B cell (primary cell): Measurements from ENCODE around the gene NCKAP1. TPM values are rescaled to one million over a fixed set of nuclear protein-coding genes. Genes with fewer than 3 reads are reported as not detected.

Experiments
- ATAC-seq: fragments of 200-7000 bp; cut with Tn5 transposase; one replicate; pipeline ENCODE4 v1.10.0; 2021; ENCODE audit warnings: low read depth, mild to moderate bottlenecking, moderate number of reproducible peaks, moderate library complexity
- CTCF ChIA-PET: fragments of 350-600 bp; sonication (Branson Sonifier 250); formaldehyde crosslinking; loops from one replicate; lab custom pipeline; 2021; ENCODE audit warnings: antibody characterized with exemption, inconsistent platforms; lab: Charles Lee
- POLR2A ChIA-PET: fragments of 350-600 bp; sonication (Branson Sonifier 250); formaldehyde crosslinking; loops from one replicate; lab custom pipeline; 2021; ENCODE audit warnings: antibody characterized with exemption; lab: Charles Lee
- DNase-seq: peaks from one replicate; pipeline ENCODE4 v3.0.0; 2013
- H2AFZ ChIP-seq: 2 replicates; pipeline ENCODE4 v1.6.1; 2012; ENCODE audit warnings: mild to moderate bottlenecking, low read depth, low read length; ENCODE audit not compliant: insufficient read depth, poor library complexity, severe bottlenecking
- H3K27ac ChIP-seq, 2 donors: 1 replicate in 1 of 2; 2 replicates in 1 of 2; pipeline ENCODE4 v1.5.1; 2012 to 2013; ENCODE audit warnings: low read length in 2 of 2, mild to moderate bottlenecking in 2 of 2, moderate library complexity in 1 of 2
- H3K27me3 ChIP-seq, 4 experiments: fragments of 200-600 bp in 1 of 4; sonication (generic) in 1 of 4; replicated peaks in 1 of 4; 1 replicate in 2 of 4; 2 replicates in 2 of 4; pipeline versions ENCODE4 v1.6.1 to v1.7.0; 2013 to 2016; ENCODE audit warnings: low read length in 3 of 4, mild to moderate bottlenecking in 2 of 4, mixed read lengths in 1 of 4, moderate library complexity in 1 of 4; ENCODE audit not compliant: insufficient read depth in 4 of 4, control insufficient read depth in 3 of 4; ENCODE audit errors: control extremely low read depth in 1 of 4
- H3K36me3 ChIP-seq, 2 experiments: replicated peaks in 1 of 2; 1 replicate in 1 of 2; 2 replicates in 1 of 2; pipeline versions ENCODE4 v1.6.1 to v1.7.1; 2013; ENCODE audit warnings: low read length in 1 of 2; ENCODE audit not compliant: insufficient read depth in 2 of 2, control insufficient read depth in 1 of 2; ENCODE audit errors: control extremely low read depth in 1 of 2, extremely low read depth in 1 of 2
- H3K4me1 ChIP-seq, 2 donors: fragments of 200-600 bp in 1 of 2; sonication (generic) in 1 of 2; 1 replicate in 1 of 2; 2 replicates in 1 of 2; pipeline versions ENCODE4 v1.5.1 to v1.6.1; 2013 to 2017; ENCODE audit warnings: low read length in 2 of 2; ENCODE audit not compliant: control insufficient read depth in 2 of 2, insufficient read depth in 2 of 2
- H3K4me2 ChIP-seq: replicated peaks from 2 replicates; pipeline ENCODE3; 2012; ENCODE audit warnings: mild to moderate bottlenecking, low read depth, low read length; ENCODE audit not compliant: poor library complexity, severe bottlenecking
- H3K4me3 ChIP-seq, 5 experiments: fragments of 200-600 bp in 1 of 5; sonication (generic) in 1 of 5; 1 replicate in 3 of 5; 2 replicates in 2 of 5; pipeline versions ENCODE4 v1.5.1 to v1.7.0; 2011 to 2016; ENCODE audit warnings: low read length in 4 of 5, mild to moderate bottlenecking in 4 of 5, low read depth in 2 of 5, control low read depth in 1 of 5, moderate library complexity in 1 of 5; ENCODE audit not compliant: insufficient read depth in 1 of 5; ENCODE audit errors: control extremely low read depth in 1 of 5, extremely low read depth in 1 of 5
- H3K79me2 ChIP-seq: fragments of 200-600 bp; sonication (generic); one replicate; pipeline ENCODE4 v1.6.0; 2016; ENCODE audit warnings: low read length; ENCODE audit not compliant: control insufficient read depth, insufficient read depth
- H3K9ac ChIP-seq: fragments of 200-600 bp; sonication (generic); 2 replicates; pipeline ENCODE4 v1.6.1; 2017; ENCODE audit warnings: mild to moderate bottlenecking, low read length, moderate library complexity
- H3K9me3 ChIP-seq, 3 donors: one replicate each; pipeline versions ENCODE4 v1.6.1 to v1.7.1; 2013; ENCODE audit warnings: low read length in 2 of 3; ENCODE audit not compliant: control insufficient read depth in 2 of 3, insufficient read depth in 1 of 3; ENCODE audit errors: control extremely low read depth in 1 of 3
- H4K20me1 ChIP-seq: 2 replicates; pipeline ENCODE4 v1.6.0; 2012; ENCODE audit warnings: mild to moderate bottlenecking, low read length; ENCODE audit not compliant: insufficient read depth, control insufficient read depth, poor library complexity, severe bottlenecking
- H3K27ac Mint-ChIP-seq: one replicate; pipeline ENCODE4 v1.8.0; 2021; ENCODE audit warnings: mixed read lengths
- H3K27me3 Mint-ChIP-seq: one replicate; pipeline ENCODE4 v1.8.0; 2021; ENCODE audit warnings: mixed read lengths
- H3K4me1 Mint-ChIP-seq: one replicate; pipeline ENCODE4 v1.8.0; 2021; ENCODE audit warnings: mixed read lengths
- H3K4me3 Mint-ChIP-seq: one replicate; pipeline ENCODE4 v1.8.0; 2021; ENCODE audit warnings: mixed read lengths
- H3K9me3 Mint-ChIP-seq: one replicate; pipeline ENCODE4 v1.8.0; 2022; ENCODE audit warnings: mixed read lengths; ENCODE audit not compliant: insufficient read depth
- EZH2 ChIP-seq: IDR thresholded peaks from 2 replicates; pipeline ENCODE4 v1.6.1; 2012; ENCODE audit warnings: borderline replicate concordance, low read depth, mild to moderate bottlenecking, moderate library complexity, low read length; ENCODE audit not compliant: insufficient read depth, poor library complexity, severe bottlenecking
- WGBS: methylation state at CpG from one replicate; pipeline ENCODE4 v1.1.5; 2013; ENCODE audit warnings: missing lambda C conversion rate; ENCODE audit not compliant: insufficient coverage; 5-methylcytosine and 5-hydroxymethylcytosine counted together
- intact Hi-C: fragments of 100-400 bp; cut with micrococcal nuclease; formaldehyde crosslinking; loops from one replicate; pipeline ENCODE4 v1.10.0; 2022
- polyA plus RNA-seq: library from polyadenylated mRNA; depleted of rRNA; stranded (reverse); fragments of >200 nt; gene quantifications from 2 replicates; pipeline ENCODE4 v1.2.3, GENCODE V29; 2012
- total RNA-seq, 2 donors: library from RNA; stranded (reverse); fragments of 120-200 nt in 1 of 2; gene quantifications; 1 replicate in 1 of 2; 2 replicates in 1 of 2; pipeline versions ENCODE4 v1.2.3 to v1.2.4, GENCODE V29; 2013 to 2022
- TF ChIP-seq, protein P1 (sequence below): fragments of 200-600 bp; IDR thresholded peaks from one replicate; pipeline ENCODE4 v1.8.0; 2022; ENCODE audit warnings: antibody characterized with exemption, mild to moderate bottlenecking

The NCKAP1 gene
- total and polyA plus RNA-seq, 2 donors (not counting 1 experiment from before 2014, with no cell fraction given), result 0.05 TPM; not detected in 1

DNA sequence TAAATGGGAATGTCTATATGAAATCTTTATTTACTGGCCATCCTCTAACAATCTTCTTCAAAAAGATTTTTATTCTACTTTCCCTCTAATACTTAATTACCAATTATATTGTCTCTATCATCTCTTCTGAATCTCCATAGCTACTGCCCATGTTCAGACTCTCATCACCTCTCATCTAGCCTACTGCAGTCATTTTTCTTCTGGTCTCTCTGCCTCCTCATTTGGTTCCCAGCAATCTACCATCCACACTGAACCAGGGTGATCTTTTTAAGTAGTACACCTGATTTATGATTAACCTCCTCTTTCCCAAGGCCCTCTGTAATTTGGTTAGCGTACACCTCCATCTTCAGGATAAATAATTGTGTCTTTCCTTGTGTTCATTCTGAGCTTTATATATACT is 57.6 kb downstream of the NCKAP1 start:
- no CpG with 5 or more reads among the region's 1 CpG for WGBS
- intact Hi-C loops, result loop anchor here (1.0 to 10.0 kb wide), 4 partner anchors 196 to 794 kb away; no protein-coding TSS in a partner anchor
- DNase-seq (no peak), ATAC-seq (no peak)
- no peak for TF ChIP-seq EZH2
- TF ChIP-seq, protein P1, sequence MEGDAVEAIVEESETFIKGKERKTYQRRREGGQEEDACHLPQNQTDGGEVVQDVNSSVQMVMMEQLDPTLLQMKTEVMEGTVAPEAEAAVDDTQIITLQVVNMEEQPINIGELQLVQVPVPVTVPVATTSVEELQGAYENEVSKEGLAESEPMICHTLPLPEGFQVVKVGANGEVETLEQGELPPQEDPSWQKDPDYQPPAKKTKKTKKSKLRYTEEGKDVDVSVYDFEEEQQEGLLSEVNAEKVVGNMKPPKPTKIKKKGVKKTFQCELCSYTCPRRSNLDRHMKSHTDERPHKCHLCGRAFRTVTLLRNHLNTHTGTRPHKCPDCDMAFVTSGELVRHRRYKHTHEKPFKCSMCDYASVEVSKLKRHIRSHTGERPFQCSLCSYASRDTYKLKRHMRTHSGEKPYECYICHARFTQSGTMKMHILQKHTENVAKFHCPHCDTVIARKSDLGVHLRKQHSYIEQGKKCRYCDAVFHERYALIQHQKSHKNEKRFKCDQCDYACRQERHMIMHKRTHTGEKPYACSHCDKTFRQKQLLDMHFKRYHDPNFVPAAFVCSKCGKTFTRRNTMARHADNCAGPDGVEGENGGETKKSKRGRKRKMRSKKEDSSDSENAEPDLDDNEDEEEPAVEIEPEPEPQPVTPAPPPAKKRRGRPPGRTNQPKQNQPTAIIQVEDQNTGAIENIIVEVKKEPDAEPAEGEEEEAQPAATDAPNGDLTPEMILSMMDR, result no peak
- Histone ChIP-seq H3K27me3 (peaks cover 0 to 4% (median 0%) of the 10 kb centered on the region in 4 experiments), H3K4me3 (no peak overlapping the region), H3K9ac (no peak overlapping the region), H3K4me1 (no peaks in the 10 kb centered on the region), H3K79me2 (no peaks in the 10 kb centered on the region), H2AFZ (no peak overlapping the region), H3K27ac (no peak overlapping the region), H4K20me1 (no peaks in the 10 kb centered on the region), H3K36me3 (no peaks in the 10 kb centered on the region), H3K9me3 (no peaks in the 10 kb centered on the region), H3K4me2 (no peak overlapping the region)
- no peaks in the 10 kb centered on the region for H3K9me3 Mint-ChIP-seq
- no peaks in the 10 kb centered on the region for H3K4me1 Mint-ChIP-seq
- ChIA-PET POLR2A (no interaction called here), CTCF (interaction anchor here (0.7 to 7.0 kb wide), 21 partner anchors 8 to 809 kb away, joined by 3 to 85 read pairs (median 6); no protein-coding TSS in a partner anchor)
- H3K27ac Mint-ChIP-seq, result no peak overlapping the region
- no peak overlapping the region for H3K4me3 Mint-ChIP-seq
- H3K27me3 Mint-ChIP-seq, result peaks cover 8% of the 10 kb centered on the region

DNA sequence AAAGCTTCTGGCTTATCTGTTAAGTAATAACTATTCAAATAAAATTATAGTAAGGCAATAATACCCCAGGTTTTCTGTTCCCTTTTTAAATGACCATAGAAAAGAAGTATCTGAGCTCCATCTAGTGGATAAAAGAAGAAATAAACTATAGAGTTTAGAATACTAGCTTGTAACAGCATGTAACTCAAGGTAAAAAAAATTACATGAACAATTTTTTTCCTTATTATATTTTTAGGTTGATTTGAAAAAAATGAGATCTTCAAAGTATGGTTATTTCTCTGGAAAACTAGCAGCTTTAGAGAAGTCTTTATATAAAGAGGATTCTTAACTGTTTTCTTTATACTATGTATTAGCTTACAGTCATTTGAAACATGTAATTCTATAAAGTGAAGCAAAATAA is 58.1 kb downstream of the NCKAP1 start:
- ATAC-seq, result no peak
- H3K9me3 ChIP-seq, result no peaks in the 10 kb centered on the region
- peaks cover 8% of the 10 kb centered on the region for H3K27me3 Mint-ChIP-seq
- ChIA-PET CTCF (interaction anchor here (0.7 to 7.0 kb wide), 24 partner anchors 7 to 1238 kb away, joined by 3 to 85 read pairs (median 5); no protein-coding TSS in a partner anchor), POLR2A (no interaction called here)
- no peaks in the 10 kb centered on the region for H3K4me1 ChIP-seq
- TF ChIP-seq, protein P1, result peak; percentile 85
- no peak for TF ChIP-seq EZH2
- no peak overlapping the region for H3K4me3 ChIP-seq
- H3K4me3 Mint-ChIP-seq, result no peak overlapping the region
- H3K27ac ChIP-seq, result no peak overlapping the region
- no peak overlapping the region for H2AFZ ChIP-seq
- no peaks in the 10 kb centered on the region for H3K36me3 ChIP-seq
- no peaks in the 10 kb centered on the region for H3K4me1 Mint-ChIP-seq
- no peaks in the 10 kb centered on the region for H4K20me1 ChIP-seq
- intact Hi-C loops, result loop anchor here (1.0 to 10.0 kb wide), 4 partner anchors 195 to 794 kb away; no protein-coding TSS in a partner anchor
- no peak overlapping the region for H3K9ac ChIP-seq
- H3K79me2 ChIP-seq, result no peaks in the 10 kb centered on the region
- no peak overlapping the region for H3K27ac Mint-ChIP-seq
- no peak overlapping the region for H3K4me2 ChIP-seq
- peak; percentile 46 for DNase-seq
- no peaks in the 10 kb centered on the region for H3K9me3 Mint-ChIP-seq
- peaks cover 0 to 4% (median 0%) of the 10 kb centered on the region in 4 experiments for H3K27me3 ChIP-seq
